Loucy (cell line): Measurements from ENCODE around the gene POLR2F.

Experiments used
- H2AFZ ChIP-seq: fragments of 200-600 bp; sonication (generic); 2 replicates; pipeline ENCODE4 v1.6.0; 2016; ENCODE audit warnings: antibody characterized with exemption, mild to moderate bottlenecking, low read length, moderate library complexity
- H3F3A ChIP-seq: fragments of 200-600 bp; 2 replicates; pipeline ENCODE4 v1.6.0; 2016; ENCODE audit warnings: antibody characterized with exemption, low read depth, mild to moderate bottlenecking
- H3K27me3 ChIP-seq: fragments of 200-600 bp; sonication (generic); 2 replicates; pipeline ENCODE4 v1.6.1; 2014; ENCODE audit warnings: low read length, mild to moderate bottlenecking; ENCODE audit not compliant: insufficient read depth, poor library complexity, severe bottlenecking
- H3K36me3 ChIP-seq: fragments of 200-600 bp; sonication (generic); 2 replicates; pipeline ENCODE4 v1.6.1; 2016; ENCODE audit warnings: low read length; ENCODE audit not compliant: insufficient read depth
- H3K4me1 ChIP-seq: fragments of 200-600 bp; sonication (generic); 2 replicates; pipeline ENCODE4 v1.5.1; 2014; ENCODE audit warnings: low read length, mild to moderate bottlenecking; ENCODE audit not compliant: insufficient read depth, poor library complexity, severe bottlenecking
- H3K4me2 ChIP-seq: fragments of 200-600 bp; sonication (generic); 2 replicates; pipeline ENCODE4 v1.6.0; 2014; ENCODE audit warnings: antibody characterized with exemption, low read length, low read depth, mild to moderate bottlenecking; ENCODE audit not compliant: poor library complexity, severe bottlenecking
- H3K4me3 ChIP-seq: fragments of 200-600 bp; sonication (generic); 2 replicates; pipeline ENCODE4 v1.5.1; 2014; ENCODE audit warnings: low read length, mild to moderate bottlenecking, mixed read lengths; ENCODE audit not compliant: poor library complexity, severe bottlenecking
- H3K79me2 ChIP-seq: fragments of 200-600 bp; sonication (generic); 2 replicates; pipeline ENCODE4 v1.6.1; 2014; ENCODE audit warnings: low read length; ENCODE audit not compliant: insufficient read depth
- H3K9ac ChIP-seq: fragments of 200-600 bp; sonication (generic); 2 replicates; pipeline ENCODE4 v1.6.0; 2014; ENCODE audit warnings: mild to moderate bottlenecking, low read depth, low read length, moderate library complexity; ENCODE audit not compliant: poor library complexity, severe bottlenecking
- H3K9me2 ChIP-seq: fragments of 200-600 bp; sonication (generic); replicated peaks from 2 replicates; pipeline ENCODE4 v1.6.1; 2016; ENCODE audit warnings: low read depth, low read length, mixed read lengths
- H3K9me3 ChIP-seq: fragments of 200-600 bp; sonication (generic); 2 replicates; pipeline ENCODE4 v1.6.1; 2014; ENCODE audit warnings: mild to moderate bottlenecking, antibody characterized with exemption, low read length, low read depth; ENCODE audit not compliant: insufficient read depth
- H4K20me1 ChIP-seq: fragments of 200-600 bp; sonication (generic); 2 replicates; pipeline ENCODE4 v1.6.0; 2014; ENCODE audit warnings: antibody characterized with exemption, low read length, mild to moderate bottlenecking; ENCODE audit not compliant: insufficient read depth, poor library complexity, severe bottlenecking
- EZH2phosphoT487 ChIP-seq: fragments of 200-600 bp; IDR thresholded peaks from 2 replicates; pipeline ENCODE4 v1.6.1; 2018; ENCODE audit warnings: antibody characterized with exemption, mild to moderate bottlenecking, moderate library complexity, borderline replicate concordance
- TF ChIP-seq, protein P1 (sequence below): fragments of 200-600 bp; sonication (generic); conservative IDR thresholded peaks from 2 replicates; pipeline ENCODE4 v1.5.1; 2014; ENCODE audit warnings: mild to moderate bottlenecking, antibody characterized with exemption, low read length

Gene POLR2F

DNA sequence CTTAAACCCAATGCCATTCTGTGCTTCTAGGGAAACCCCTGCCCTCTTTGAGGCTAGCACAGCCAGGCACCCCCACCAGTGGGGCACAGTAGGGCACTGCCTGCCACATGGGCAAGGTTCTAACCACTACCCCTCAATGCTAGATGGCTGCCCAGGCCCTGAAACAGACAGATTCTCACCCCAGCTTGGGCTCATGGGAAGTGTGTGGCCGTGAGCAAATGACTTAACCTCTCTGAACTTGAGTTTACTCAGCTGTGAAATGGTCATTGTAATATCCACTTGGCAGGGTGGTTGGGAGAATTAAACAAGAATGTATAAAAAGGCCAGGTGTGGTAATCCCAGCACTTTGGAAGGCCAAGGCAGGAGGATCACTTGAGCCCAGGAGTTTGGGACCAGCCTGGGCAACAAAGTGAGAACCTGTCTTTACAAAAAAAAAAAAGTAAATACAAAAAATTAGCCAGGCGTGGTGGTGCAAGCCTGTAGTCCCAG is 22.5 kb upstream of the POLR2F start:
- Histone ChIP-seq H2AFZ (no peak overlapping the region), H3K4me1 (peaks cover 3% of the 10 kb centered on the region), H3K4me3 (no peak overlapping the region), H3K9me2 (no peaks in the 10 kb centered on the region), H3K79me2 (no peaks in the 10 kb centered on the region), H3K27me3 (no peaks in the 10 kb centered on the region), H3K36me3 (peaks cover 21% of the 10 kb centered on the region; the same call in 1 of the 2 replicates), H3K9me3 (no peaks in the 10 kb centered on the region), H4K20me1 (no peaks in the 10 kb centered on the region), H3K4me2 (no peak overlapping the region), H3K9ac (no peak overlapping the region), H3F3A (no peaks in the 10 kb centered on the region)
- no peak for TF ChIP-seq EZH2phosphoT487
- TF ChIP-seq, protein P1, sequence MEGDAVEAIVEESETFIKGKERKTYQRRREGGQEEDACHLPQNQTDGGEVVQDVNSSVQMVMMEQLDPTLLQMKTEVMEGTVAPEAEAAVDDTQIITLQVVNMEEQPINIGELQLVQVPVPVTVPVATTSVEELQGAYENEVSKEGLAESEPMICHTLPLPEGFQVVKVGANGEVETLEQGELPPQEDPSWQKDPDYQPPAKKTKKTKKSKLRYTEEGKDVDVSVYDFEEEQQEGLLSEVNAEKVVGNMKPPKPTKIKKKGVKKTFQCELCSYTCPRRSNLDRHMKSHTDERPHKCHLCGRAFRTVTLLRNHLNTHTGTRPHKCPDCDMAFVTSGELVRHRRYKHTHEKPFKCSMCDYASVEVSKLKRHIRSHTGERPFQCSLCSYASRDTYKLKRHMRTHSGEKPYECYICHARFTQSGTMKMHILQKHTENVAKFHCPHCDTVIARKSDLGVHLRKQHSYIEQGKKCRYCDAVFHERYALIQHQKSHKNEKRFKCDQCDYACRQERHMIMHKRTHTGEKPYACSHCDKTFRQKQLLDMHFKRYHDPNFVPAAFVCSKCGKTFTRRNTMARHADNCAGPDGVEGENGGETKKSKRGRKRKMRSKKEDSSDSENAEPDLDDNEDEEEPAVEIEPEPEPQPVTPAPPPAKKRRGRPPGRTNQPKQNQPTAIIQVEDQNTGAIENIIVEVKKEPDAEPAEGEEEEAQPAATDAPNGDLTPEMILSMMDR = no peak

DNA sequence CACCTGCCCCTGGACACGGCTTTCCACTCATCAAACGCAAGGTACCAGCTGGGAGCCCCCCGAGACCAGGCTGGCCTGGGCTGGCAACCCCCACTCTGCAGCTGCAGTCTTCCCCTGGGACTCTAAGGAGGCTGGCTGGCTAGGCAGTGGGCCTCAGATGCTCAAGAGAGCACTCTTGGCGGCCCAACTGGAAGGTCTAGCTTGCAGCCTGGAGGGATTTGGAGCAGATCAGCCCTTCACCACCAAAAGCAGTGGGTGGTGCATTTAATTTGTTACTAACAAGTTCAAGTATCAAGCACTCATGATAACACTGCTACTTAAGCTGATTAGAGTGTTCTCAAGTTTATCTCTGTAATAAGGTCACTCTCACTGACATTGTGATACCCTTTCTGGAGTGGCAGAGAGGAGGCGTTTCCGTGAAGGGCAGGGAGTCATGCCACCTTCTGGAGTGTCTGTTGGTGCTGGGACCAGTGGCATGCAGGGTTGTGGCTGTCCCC is 21.6 kb upstream of the POLR2F start:
- H3K79me2 ChIP-seq = no peaks in the 10 kb centered on the region
- H2AFZ ChIP-seq = no peak overlapping the region
- H3K4me3 ChIP-seq = no peak overlapping the region
- H3K36me3 ChIP-seq = peaks cover 16% of the 10 kb centered on the region; the same call in 1 of the 2 replicates
- H3K4me1 ChIP-seq = peaks cover 3% of the 10 kb centered on the region
- H3K9ac ChIP-seq = no peak overlapping the region
- no peak overlapping the region for H3K4me2 ChIP-seq
- no peaks in the 10 kb centered on the region for H3K9me3 ChIP-seq
- no peaks in the 10 kb centered on the region for H3F3A ChIP-seq
- TF ChIP-seq EZH2phosphoT487 = no peak
- TF ChIP-seq, protein P1 = no peak
- H3K27me3 ChIP-seq = no peaks in the 10 kb centered on the region
- H3K9me2 ChIP-seq = no peaks in the 10 kb centered on the region
- no peaks in the 10 kb centered on the region for H4K20me1 ChIP-seq

DNA sequence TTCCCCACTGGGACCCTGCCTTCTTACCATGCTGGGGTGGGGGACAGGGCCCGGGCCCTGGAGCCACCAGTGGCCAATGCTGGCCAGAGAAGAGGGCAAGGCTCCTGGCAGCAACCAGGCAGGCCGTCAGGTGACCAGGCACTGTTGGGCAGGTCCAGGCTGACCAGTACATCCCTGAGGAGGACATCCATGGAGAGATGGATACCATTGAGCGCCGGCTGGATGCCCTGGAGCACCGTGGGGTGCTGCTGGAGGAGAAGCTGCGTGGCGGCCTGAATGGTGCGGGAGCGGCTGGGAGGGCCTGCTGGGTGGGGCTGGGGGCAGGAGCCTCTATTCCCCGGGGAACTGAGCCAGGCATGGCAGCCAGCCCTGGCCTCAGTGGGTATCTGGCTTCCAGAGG is 21.1 kb upstream of the POLR2F start:
- Histone ChIP-seq H3K4me2 (no peak overlapping the region), H3F3A (no peaks in the 10 kb centered on the region), H2AFZ (no peak overlapping the region), H4K20me1 (no peaks in the 10 kb centered on the region), H3K4me3 (no peak overlapping the region), H3K9ac (no peak overlapping the region), H3K27me3 (no peaks in the 10 kb centered on the region), H3K9me2 (no peaks in the 10 kb centered on the region), H3K36me3 (peaks cover 13% of the 10 kb centered on the region; the same call in 1 of the 2 replicates), H3K9me3 (no peaks in the 10 kb centered on the region), H3K79me2 (no peaks in the 10 kb centered on the region), H3K4me1 (peaks cover 3% of the 10 kb centered on the region)
- TF ChIP-seq, protein P1 = no peak
- no peak for TF ChIP-seq EZH2phosphoT487
